NB4 (cell line): ENCODE data around the gene CCBE1.

ENCODE experiments used
- MYC ChIP-seq: IDR thresholded peaks from 2 replicates; pipeline ENCODE4 v1.6.1; 2011; ENCODE audit warnings: low read depth, low read length
- POLR2A ChIP-seq: IDR thresholded peaks from 2 replicates; pipeline ENCODE4 v1.6.1; 2011; ENCODE audit warnings: mild to moderate bottlenecking; ENCODE audit not compliant: insufficient read length; ENCODE audit errors: extremely low read depth
- TF ChIP-seq, protein P1 (sequence below): IDR thresholded peaks from one replicate; pipeline ENCODE4 v1.5.1; 2012; ENCODE audit warnings: low read depth, low read length

DNA sequence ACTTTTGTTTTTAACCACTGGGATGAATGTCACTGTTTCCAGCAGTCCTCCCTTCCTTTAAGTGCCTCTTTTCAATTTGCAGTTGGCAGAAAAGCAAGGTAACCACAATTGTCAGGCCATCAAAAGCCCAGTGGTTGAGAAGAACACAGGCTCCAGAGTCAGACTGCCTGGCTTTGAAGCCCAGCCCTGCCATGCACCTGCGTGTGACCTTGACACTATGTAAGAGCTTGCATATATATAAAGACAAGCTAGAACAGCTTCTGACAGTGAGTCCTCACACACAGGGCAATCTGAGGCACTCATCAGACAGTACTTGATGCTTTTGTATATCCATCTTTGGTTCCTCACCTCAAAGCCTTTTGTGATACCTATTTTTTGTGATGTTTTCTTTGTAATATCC lies 11.0 kb downstream of the CCBE1 start:
- TF ChIP-seq POLR2A (no peak), MYC (no peak)
- TF ChIP-seq, protein P1, sequence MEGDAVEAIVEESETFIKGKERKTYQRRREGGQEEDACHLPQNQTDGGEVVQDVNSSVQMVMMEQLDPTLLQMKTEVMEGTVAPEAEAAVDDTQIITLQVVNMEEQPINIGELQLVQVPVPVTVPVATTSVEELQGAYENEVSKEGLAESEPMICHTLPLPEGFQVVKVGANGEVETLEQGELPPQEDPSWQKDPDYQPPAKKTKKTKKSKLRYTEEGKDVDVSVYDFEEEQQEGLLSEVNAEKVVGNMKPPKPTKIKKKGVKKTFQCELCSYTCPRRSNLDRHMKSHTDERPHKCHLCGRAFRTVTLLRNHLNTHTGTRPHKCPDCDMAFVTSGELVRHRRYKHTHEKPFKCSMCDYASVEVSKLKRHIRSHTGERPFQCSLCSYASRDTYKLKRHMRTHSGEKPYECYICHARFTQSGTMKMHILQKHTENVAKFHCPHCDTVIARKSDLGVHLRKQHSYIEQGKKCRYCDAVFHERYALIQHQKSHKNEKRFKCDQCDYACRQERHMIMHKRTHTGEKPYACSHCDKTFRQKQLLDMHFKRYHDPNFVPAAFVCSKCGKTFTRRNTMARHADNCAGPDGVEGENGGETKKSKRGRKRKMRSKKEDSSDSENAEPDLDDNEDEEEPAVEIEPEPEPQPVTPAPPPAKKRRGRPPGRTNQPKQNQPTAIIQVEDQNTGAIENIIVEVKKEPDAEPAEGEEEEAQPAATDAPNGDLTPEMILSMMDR = no peak
